Transverse colon (tissue), 3 donors: ENCODE data around the gene THEMIS2.

Source experiments
- EP300 ChIP-seq: sonication (generic); formaldehyde crosslinking; IDR thresholded peaks from one replicate; pipeline ENCODE4 v1.6.1; 2017; ENCODE audit warnings: antibody characterized with exemption, low read depth
- POLR2A ChIP-seq: fragments of 450-650 bp; IDR thresholded peaks from one replicate; pipeline ENCODE4 v1.6.1; 2016; ENCODE audit warnings: antibody characterized with exemption, mild to moderate bottlenecking, moderate library complexity
- TF ChIP-seq, protein P1 (sequence below), 5 experiments: fragments of 200-600 bp in 3 of 5; fragments of 450-650 bp in 2 of 5; sonication (generic) in 3 of 5; IDR thresholded peaks; 1 replicate in 2 of 5; 2 replicates in 3 of 5; pipeline ENCODE4 v1.5.1; 2016 to 2017; ENCODE audit warnings: antibody characterized with exemption in 5 of 5, inconsistent platforms in 3 of 5, mild to moderate bottlenecking in 2 of 5, moderate library complexity in 1 of 5

DNA sequence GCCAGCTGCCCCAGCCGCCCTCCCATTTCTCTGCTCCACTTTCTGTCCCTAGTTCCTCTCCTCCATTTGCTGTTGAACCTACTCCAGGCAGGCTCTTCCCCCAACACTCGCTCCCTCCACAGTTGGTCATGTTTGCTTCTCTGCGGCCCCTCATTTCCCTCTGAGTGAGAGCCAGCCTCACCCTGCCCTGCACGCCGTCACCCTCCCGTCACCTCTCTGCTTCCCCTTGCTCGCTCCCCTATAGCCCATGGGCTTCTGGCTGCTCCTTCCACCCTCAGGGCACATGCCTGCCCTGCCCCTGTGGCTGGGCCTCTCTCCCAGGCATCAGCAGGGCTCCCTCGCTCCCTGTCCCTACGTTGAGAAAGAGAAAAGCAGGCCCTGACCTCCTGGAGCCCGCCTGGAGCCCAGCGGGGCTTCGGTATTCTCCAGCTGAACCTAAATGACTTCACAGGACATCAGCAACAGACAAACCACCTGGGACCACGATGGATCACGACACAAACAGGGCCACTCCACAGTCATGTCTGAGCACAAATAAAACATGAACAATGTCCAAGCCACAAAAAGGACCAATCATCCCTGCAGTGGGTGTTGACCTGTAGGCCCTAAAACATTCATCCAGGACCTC lies 13.3 kb upstream of the THEMIS2 start:
- TF ChIP-seq, protein P1, sequence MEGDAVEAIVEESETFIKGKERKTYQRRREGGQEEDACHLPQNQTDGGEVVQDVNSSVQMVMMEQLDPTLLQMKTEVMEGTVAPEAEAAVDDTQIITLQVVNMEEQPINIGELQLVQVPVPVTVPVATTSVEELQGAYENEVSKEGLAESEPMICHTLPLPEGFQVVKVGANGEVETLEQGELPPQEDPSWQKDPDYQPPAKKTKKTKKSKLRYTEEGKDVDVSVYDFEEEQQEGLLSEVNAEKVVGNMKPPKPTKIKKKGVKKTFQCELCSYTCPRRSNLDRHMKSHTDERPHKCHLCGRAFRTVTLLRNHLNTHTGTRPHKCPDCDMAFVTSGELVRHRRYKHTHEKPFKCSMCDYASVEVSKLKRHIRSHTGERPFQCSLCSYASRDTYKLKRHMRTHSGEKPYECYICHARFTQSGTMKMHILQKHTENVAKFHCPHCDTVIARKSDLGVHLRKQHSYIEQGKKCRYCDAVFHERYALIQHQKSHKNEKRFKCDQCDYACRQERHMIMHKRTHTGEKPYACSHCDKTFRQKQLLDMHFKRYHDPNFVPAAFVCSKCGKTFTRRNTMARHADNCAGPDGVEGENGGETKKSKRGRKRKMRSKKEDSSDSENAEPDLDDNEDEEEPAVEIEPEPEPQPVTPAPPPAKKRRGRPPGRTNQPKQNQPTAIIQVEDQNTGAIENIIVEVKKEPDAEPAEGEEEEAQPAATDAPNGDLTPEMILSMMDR (IDR thresholded peaks at IDR 0.05), result no peak
- no peak for TF ChIP-seq POLR2A
- no peak for TF ChIP-seq EP300
